Tibial nerve (tissue), 3 donors: Measurements from ENCODE around the gene NMT1.

Source experiments
- CTCF ChIP-seq, 5 experiments: fragments of 200-600 bp in 3 of 5; fragments of 450-650 bp in 2 of 5; sonication (generic) in 3 of 5; IDR thresholded peaks; one replicate each; pipeline ENCODE4 v1.5.1; 2016 to 2019; ENCODE audit warnings: antibody characterized with exemption in 5 of 5, mild to moderate bottlenecking in 3 of 5, moderate library complexity in 2 of 5
- POLR2A ChIP-seq, 2 donors: fragments of 450-650 bp; IDR thresholded peaks; one replicate each; pipeline ENCODE4 v1.6.1; 2017; ENCODE audit warnings: antibody characterized with exemption in 2 of 2, mild to moderate bottlenecking in 2 of 2, moderate library complexity in 2 of 2

GRCh38 chr17:45046537-45047125 is 14.5 kb upstream of the NMT1 start:
- TF ChIP-seq POLR2A (IDR thresholded peaks at IDR 0.05) (no peak), CTCF (IDR thresholded peaks at IDR 0.05) (no peak)
